ENCODE measurements around the gene PRRT1. TPM values are rescaled to one million over a fixed set of nuclear protein-coding genes. Genes with fewer than 3 reads are reported as not detected.
A peak's percentile ranks its signal among the peaks of the same experiment; 100 is the strongest.

Gene PRRT1
- total RNA-seq, 1 experiment from 2014 or later: 1.9 TPM

DNA sequence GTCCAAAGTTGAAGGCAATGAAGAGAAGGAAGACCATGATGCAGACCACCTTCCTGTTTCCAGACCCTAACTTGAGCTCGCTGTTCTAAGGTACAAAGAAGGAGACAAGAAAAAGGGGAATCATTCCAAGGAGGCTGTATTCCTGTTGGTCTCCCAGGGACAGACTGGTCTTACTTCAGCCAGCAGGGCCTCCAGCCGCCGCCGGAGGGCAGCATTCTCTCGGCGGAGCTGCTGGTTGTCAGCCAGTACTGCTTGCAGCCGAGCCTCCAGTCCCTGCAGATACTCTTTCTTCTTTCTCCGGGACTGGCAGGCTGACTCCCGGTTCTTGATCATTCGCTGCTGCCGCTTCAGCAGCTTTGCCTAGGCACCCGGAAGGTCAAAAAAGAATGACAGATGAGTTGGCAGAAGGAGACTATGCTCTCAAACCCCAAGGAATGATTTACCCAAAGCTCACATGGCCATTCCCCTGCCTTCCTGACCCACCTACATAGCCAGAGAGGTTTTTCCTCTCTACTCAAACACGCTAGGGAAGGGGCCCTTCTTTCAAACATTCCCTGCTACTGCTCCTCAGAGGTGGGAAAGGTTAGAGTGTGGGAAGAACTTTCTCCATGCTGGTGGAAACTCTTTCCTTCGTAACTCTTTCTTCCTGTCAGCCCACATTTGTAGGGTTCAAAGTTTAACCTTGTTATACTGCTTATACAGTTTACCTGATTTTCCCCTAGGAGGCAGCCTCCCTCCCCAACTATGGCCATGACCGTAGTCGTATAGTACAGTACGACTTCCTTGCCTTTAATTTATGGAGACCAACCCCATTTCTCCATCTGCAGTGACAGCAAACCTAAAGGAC, 32.7 kb downstream of the PRRT1 start:
- Histone ChIP-seq H3K4me2 (ENCODE audit: insufficient read depth, insufficient read length, low read length) (no peak overlapping the region), H3K18ac (ENCODE audit: insufficient read length, low read depth, low read length) (no peak overlapping the region), H3K4me1 (ENCODE audit: insufficient read depth, low read length) (no peaks in the 10 kb centered on the region), H3K23me2 (ENCODE audit: insufficient read length, low read depth, low read length, poor library complexity, severe bottlenecking) (no peaks in the 10 kb centered on the region), H4K20me1 (ENCODE audit: control insufficient read depth, insufficient read depth, insufficient read length) (no peaks in the 10 kb centered on the region), H2BK12ac (ENCODE audit: insufficient read length, low read depth, low read length) (no peak overlapping the region), H3K27ac (ENCODE audit: insufficient read length, low read depth, low read length) (no peak overlapping the region), H2BK5ac (ENCODE audit: insufficient read length, low read length) (no peak overlapping the region), H3K4ac (ENCODE audit: low read depth, low read length) (no peak overlapping the region), H3K9me3 (ENCODE audit: control insufficient read depth, low read depth, low read length) (no peaks in the 10 kb centered on the region), H3K79me2 (ENCODE audit: insufficient read depth, low read length) (no peaks in the 10 kb centered on the region), H3T11ph (ENCODE audit: low read length) (no peak overlapping the region), H3K14ac (ENCODE audit: insufficient read depth, low read length) (no peak overlapping the region), H2BK20ac (ENCODE audit: low read depth, low read length, poor library complexity, severe bottlenecking) (no peak overlapping the region), H4K91ac (ENCODE audit: insufficient read length, low read depth, low read length) (no peak overlapping the region), H3K79me1 (ENCODE audit: insufficient read depth, low read depth, low read length, poor library complexity, severe bottlenecking) (no peaks in the 10 kb centered on the region), H3K9ac (ENCODE audit: extremely low read depth, insufficient read length, low read length) (no peak overlapping the region), H4K8ac (replicated peaks; ENCODE audit: insufficient read length, low read depth, low read length) (no peak overlapping the region), H2AK5ac (ENCODE audit: insufficient read length, low read length) (no peak overlapping the region), H3K23ac (ENCODE audit: insufficient read length, low read depth, low read length) (no peak overlapping the region), H3K56ac (ENCODE audit: insufficient read length, low read depth, low read length) (no peak overlapping the region), H4K5ac (ENCODE audit: insufficient read length, low read depth, low read length) (no peak overlapping the region), H2BK15ac (ENCODE audit: low read depth, low read length) (no peak overlapping the region), H2AFZ (ENCODE audit: low read length) (no peak overlapping the region), H3K27me3 (ENCODE audit: insufficient read depth, low read length) (no peaks in the 10 kb centered on the region), H2BK120ac (ENCODE audit: low read depth, low read length, poor library complexity, severe bottlenecking) (no peak overlapping the region)
- Mint-ChIP-seq H3K27me3 (ENCODE audit: low read depth) (no peaks in the 10 kb centered on the region), H3K4me3 (no peak overlapping the region; a peak in 2 of 5 replicates), H3K27ac (peak overlapping the region; percentile 46 to 90 (median 60); a peak in 3 of 7 replicates), H3K36me3 (ENCODE audit: insufficient read depth in 1 of 3, low read depth in 3 of 3) (peaks cover 15 to 74% (median 69%) of the 10 kb centered on the region in 3 experiments; a peak in 6 of 7 replicates), H3K9me3 (no peaks in the 10 kb centered on the region; a peak in 1 of 5 replicates), H3K4me1 (peaks cover 0 to 2% of the 10 kb centered on the region in 2 experiments; a peak in 2 of 4 replicates)
- TF ChIP-seq, protein P1, sequence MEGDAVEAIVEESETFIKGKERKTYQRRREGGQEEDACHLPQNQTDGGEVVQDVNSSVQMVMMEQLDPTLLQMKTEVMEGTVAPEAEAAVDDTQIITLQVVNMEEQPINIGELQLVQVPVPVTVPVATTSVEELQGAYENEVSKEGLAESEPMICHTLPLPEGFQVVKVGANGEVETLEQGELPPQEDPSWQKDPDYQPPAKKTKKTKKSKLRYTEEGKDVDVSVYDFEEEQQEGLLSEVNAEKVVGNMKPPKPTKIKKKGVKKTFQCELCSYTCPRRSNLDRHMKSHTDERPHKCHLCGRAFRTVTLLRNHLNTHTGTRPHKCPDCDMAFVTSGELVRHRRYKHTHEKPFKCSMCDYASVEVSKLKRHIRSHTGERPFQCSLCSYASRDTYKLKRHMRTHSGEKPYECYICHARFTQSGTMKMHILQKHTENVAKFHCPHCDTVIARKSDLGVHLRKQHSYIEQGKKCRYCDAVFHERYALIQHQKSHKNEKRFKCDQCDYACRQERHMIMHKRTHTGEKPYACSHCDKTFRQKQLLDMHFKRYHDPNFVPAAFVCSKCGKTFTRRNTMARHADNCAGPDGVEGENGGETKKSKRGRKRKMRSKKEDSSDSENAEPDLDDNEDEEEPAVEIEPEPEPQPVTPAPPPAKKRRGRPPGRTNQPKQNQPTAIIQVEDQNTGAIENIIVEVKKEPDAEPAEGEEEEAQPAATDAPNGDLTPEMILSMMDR (conservative IDR thresholded peaks at IDR 0.05): peak; percentile 94
- WGBS (ENCODE audit: extremely low coverage, insufficient read length, low lambda C conversion rate): no CpG with 5 or more reads among the region's 17 CpGs
- DNase-seq: peak; percentile 91

Data from H9 (cell line).